ENCODE results near the gene ENPEP. TPM values are rescaled to one million over a fixed set of nuclear protein-coding genes. Genes with fewer than 3 reads are reported as not detected.
A peak's percentile ranks its signal among the peaks of the same experiment; 100 is the strongest.
"Not testable (repeated sequence)": the region's sequence is repeated elsewhere in the genome, so short reads cannot be mapped to it uniquely, and the experiment has no call there.

Gene ENPEP, protein sequence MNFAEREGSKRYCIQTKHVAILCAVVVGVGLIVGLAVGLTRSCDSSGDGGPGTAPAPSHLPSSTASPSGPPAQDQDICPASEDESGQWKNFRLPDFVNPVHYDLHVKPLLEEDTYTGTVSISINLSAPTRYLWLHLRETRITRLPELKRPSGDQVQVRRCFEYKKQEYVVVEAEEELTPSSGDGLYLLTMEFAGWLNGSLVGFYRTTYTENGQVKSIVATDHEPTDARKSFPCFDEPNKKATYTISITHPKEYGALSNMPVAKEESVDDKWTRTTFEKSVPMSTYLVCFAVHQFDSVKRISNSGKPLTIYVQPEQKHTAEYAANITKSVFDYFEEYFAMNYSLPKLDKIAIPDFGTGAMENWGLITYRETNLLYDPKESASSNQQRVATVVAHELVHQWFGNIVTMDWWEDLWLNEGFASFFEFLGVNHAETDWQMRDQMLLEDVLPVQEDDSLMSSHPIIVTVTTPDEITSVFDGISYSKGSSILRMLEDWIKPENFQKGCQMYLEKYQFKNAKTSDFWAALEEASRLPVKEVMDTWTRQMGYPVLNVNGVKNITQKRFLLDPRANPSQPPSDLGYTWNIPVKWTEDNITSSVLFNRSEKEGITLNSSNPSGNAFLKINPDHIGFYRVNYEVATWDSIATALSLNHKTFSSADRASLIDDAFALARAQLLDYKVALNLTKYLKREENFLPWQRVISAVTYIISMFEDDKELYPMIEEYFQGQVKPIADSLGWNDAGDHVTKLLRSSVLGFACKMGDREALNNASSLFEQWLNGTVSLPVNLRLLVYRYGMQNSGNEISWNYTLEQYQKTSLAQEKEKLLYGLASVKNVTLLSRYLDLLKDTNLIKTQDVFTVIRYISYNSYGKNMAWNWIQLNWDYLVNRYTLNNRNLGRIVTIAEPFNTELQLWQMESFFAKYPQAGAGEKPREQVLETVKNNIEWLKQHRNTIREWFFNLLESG
- total RNA-seq: 1.7 TPM

DNA sequence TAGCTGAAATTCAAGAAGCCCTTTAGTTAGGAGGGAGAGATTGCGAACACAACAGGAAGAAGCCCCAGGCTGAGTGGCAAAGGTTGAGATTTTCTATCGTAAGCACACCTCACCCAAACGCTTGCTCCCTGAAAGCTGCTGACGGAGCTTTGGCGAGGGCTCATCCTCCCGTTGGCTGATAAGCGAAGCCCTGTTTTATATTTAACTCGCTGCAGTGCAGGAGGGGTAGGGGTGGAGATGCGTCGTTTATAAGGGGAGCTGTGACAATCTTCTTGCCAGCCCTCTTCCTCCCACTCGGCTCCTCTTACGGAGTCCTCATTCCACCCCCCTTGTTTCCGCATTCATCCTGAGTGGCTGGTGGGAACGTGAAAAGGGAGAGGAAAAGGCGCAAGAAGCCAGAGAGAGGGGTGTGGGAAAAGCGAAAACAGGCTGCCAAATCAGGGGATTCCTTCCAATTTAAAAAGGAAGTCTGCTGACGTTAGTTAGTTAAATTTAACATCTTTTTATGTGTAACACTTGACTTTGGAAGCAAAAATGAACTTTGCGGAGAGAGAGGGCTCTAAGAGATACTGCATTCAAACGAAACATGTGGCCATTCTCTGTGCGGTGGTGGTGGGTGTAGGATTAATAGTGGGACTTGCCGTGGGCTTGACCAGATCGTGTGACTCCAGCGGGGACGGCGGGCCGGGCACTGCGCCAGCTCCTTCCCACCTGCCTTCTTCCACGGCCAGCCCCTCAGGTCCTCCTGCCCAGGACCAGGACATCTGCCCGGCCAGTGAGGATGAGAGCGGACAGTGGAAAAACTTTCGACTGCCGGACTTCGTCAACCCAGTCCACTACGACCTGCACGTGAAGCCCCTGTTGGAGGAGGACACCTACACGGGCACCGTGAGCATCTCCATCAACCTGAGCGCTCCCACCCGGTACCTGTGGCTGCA, at the start of gene ENPEP:
Gene ENPEP (plus strand): TSS at position 275 of the 938 bp plus-strand sequence. CDS start 260 bp downstream, at position 535.
- TF ChIP-seq, protein P1, sequence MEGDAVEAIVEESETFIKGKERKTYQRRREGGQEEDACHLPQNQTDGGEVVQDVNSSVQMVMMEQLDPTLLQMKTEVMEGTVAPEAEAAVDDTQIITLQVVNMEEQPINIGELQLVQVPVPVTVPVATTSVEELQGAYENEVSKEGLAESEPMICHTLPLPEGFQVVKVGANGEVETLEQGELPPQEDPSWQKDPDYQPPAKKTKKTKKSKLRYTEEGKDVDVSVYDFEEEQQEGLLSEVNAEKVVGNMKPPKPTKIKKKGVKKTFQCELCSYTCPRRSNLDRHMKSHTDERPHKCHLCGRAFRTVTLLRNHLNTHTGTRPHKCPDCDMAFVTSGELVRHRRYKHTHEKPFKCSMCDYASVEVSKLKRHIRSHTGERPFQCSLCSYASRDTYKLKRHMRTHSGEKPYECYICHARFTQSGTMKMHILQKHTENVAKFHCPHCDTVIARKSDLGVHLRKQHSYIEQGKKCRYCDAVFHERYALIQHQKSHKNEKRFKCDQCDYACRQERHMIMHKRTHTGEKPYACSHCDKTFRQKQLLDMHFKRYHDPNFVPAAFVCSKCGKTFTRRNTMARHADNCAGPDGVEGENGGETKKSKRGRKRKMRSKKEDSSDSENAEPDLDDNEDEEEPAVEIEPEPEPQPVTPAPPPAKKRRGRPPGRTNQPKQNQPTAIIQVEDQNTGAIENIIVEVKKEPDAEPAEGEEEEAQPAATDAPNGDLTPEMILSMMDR (IDR thresholded peaks at IDR 0.05): no peak
- no peak for DNase-seq (ENCODE audit: low spot score in 2 of 2)
- H3K4me3 ChIP-seq: peak within 1 kb of the TSS; percentile 19 to 39
- no peaks in the 10 kb centered on the region for H3K4me1 ChIP-seq
- H3K36me3 ChIP-seq: no peaks in the 10 kb centered on the region
- H3K9me3 ChIP-seq: no peaks in the 10 kb centered on the region
- intact Hi-C loops (cut with DNase I): no loop called here
- H3K27ac ChIP-seq: no peak within 1 kb of the TSS
- H3K27me3 ChIP-seq: no peaks in the 10 kb centered on the region

DNA sequence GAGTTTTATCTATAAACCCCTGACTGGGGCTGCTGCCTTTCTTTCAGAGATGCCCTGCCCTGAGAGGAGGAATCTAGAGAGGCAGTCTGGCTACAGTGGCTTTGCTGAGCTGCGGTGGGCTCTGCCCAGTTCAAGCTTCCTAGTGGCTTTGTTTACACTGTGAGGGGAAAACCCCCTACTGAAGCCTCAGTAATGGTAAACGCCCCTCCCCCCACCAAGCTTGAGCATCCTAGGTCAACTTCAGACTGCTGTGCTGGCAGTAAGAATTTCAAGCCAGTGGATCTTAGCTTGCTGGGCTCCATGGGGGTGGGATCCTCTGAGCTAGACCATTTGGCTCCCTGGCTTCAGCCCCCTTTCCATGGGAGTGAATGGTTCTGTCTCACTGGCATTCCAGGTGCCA, 44.1 kb upstream of the ENPEP start:
- H3K4me3 ChIP-seq; intact Hi-C loops (cut with DNase I); H3K9me3 ChIP-seq; H3K4me1 ChIP-seq; H3K27me3 ChIP-seq; DNase-seq (ENCODE audit: low spot score in 2 of 2); H3K27ac ChIP-seq; H3K36me3 ChIP-seq: not testable (repeated sequence)

DNA sequence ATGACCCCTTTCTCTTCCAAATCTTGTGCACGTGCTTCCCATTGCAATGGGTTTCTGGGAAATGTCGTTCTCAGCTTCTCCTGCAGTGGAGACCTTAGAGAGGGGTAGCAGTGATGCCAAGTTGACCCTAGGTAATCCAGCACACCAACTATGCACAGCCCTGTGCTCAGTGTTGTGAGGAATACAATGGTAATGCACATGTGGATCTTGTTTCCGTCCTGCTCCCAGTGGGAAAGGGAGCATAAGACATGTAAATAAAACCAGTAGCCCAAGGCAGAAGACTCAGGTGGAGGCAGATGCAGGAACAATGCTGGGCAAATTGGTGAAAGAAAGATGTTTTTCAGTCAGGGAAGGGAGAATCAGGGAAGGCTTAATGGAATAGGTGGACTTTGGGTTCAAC, 38.7 kb upstream of the ENPEP start:
- H3K9me3 ChIP-seq; H3K4me3 ChIP-seq; H3K36me3 ChIP-seq; DNase-seq (ENCODE audit: low spot score in 2 of 2); H3K27ac ChIP-seq; H3K27me3 ChIP-seq; intact Hi-C loops (cut with DNase I); H3K4me1 ChIP-seq: not testable (repeated sequence)

DNA sequence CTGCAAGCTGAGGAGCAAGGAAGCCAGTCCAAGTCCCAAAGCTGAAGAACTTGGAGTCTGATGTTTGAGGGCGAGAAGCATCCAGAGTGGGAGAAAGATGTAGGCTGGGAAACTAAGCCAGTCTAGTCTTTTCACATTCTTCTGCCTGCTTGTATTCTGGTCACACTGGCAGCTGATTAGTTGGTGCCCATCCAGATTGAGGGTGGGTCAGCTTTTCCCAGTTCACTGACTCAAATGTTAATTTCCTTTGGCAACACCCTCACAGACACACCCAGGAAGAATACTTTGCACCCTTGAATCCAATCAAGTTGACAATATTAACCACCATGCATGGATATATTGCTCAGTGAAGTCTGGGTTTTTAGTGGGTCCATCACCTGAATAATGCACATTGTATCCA, 36.7 kb upstream of the ENPEP start:
- H3K4me3 ChIP-seq; H3K36me3 ChIP-seq; H3K27me3 ChIP-seq; intact Hi-C loops (cut with DNase I); H3K9me3 ChIP-seq; DNase-seq (ENCODE audit: low spot score in 2 of 2); H3K4me1 ChIP-seq; H3K27ac ChIP-seq: not testable (repeated sequence)

DNA sequence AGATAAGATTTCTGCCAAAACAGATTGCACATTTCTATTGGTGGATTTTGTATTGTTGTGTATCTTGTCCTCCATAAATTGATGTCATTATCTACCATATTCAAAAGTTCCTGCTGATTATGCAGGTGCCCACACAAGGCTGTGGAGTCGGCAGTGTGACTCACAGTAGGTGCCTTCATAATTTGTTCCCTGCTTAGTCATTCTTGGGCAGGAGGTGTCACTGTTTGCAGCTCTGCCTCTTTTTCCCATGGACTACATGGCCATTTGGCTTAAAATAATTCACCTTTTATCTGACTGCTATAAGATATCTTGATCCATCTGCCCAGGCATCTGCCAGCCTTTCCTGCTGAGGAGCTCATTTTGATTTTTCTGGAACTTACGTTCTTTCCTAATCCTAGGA, 33.6 kb upstream of the ENPEP start:
- TF ChIP-seq, protein P1 (IDR thresholded peaks at IDR 0.05): no peak
- intact Hi-C loops (cut with DNase I): no loop called here

DNA sequence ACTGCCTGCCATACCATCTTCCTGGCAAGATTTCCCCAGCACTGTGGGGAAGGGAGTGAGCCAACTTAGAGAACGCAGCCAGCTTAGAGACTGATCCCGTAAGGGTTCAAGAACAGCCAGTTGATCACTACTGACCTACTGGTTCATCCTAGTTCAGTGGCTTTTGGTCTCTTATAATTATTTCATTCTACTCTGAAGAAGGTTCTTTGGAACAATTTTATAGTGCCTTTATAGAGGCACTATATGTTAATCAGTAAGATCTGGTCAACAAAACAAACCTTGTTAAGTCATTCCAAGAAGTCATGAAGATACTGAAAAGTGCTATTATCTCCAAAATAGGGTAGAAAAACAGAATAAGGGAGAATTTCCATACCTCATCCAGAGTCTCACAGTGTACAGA, 33.2 kb upstream of the ENPEP start:
- H3K4me3 ChIP-seq: no peak overlapping the region
- no peak overlapping the region for H3K27ac ChIP-seq
- TF ChIP-seq, protein P1 (IDR thresholded peaks at IDR 0.05): no peak
- DNase-seq (ENCODE audit: low spot score in 2 of 2): no peak
- no peaks in the 10 kb centered on the region for H3K9me3 ChIP-seq
- no peaks in the 10 kb centered on the region for H3K36me3 ChIP-seq
- intact Hi-C loops (cut with DNase I): no loop called here
- no peaks in the 10 kb centered on the region for H3K4me1 ChIP-seq
- no peaks in the 10 kb centered on the region for H3K27me3 ChIP-seq

More for the DNA sequence above, 33.6 kb upstream of the ENPEP start:
- H3K4me3 ChIP-seq: no peak overlapping the region
- no peaks in the 10 kb centered on the region for H3K9me3 ChIP-seq
- no peak for DNase-seq (ENCODE audit: low spot score in 2 of 2)
- no peak overlapping the region for H3K27ac ChIP-seq
- H3K4me1 ChIP-seq: no peaks in the 10 kb centered on the region
- no peaks in the 10 kb centered on the region for H3K27me3 ChIP-seq
- H3K36me3 ChIP-seq: no peaks in the 10 kb centered on the region

Data from ascending aorta (tissue), 2 donors.